A172 (cell line): ENCODE data around the gene ZNF467. TPM values are rescaled to one million over a fixed set of nuclear protein-coding genes. Genes with fewer than 3 reads are reported as not detected.

Experiments used
- DNase-seq: peaks from one replicate; pipeline ENCODE4 v3.0.0-alpha.2; 2015; ENCODE audit warnings: low spot score
- total RNA-seq: library from RNA; depleted of rRNA; stranded (reverse); fragments of >200 nt; shearing (Covaris generic); gene quantifications from 2 replicates; pipeline ENCODE4 v1.2.3, GENCODE V29; 2014

ZNF467 gene
- total RNA-seq, 1 experiment from 2014 or later: not detected

GRCh38 chr7:149728491-149729375 lies 44.7 kb downstream of the ZNF467 start:
- no peak for DNase-seq

DNA sequence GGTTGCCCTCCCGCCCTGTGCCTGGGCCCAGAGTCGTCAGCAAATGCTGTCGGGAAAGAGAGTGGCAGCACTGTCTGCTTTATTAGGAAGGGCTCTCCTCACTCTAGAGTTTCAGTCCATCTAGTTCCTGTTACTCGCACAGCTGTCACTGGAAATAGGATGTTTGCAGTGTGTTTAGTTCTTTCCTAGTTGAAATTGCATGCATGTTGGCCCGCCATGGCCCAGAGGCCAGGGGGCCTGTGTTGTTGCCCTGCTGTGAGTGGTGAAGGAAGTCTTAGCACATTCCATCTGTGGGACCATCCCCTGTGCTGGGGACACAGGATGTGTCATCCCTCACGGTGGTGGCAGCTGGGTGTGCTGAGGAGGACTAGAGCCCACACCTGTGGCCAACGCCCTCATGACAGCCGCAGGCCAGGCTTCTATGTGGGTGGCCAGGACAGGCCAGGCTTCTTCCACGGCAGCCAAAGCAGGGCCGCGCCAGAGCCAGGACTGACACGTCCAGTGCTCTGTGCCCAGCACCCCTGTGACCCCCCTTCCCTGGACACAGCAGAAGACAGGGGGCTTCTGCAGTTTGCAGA lies 45.4 kb downstream of the ZNF467 start:
- no peak for DNase-seq

DNA sequence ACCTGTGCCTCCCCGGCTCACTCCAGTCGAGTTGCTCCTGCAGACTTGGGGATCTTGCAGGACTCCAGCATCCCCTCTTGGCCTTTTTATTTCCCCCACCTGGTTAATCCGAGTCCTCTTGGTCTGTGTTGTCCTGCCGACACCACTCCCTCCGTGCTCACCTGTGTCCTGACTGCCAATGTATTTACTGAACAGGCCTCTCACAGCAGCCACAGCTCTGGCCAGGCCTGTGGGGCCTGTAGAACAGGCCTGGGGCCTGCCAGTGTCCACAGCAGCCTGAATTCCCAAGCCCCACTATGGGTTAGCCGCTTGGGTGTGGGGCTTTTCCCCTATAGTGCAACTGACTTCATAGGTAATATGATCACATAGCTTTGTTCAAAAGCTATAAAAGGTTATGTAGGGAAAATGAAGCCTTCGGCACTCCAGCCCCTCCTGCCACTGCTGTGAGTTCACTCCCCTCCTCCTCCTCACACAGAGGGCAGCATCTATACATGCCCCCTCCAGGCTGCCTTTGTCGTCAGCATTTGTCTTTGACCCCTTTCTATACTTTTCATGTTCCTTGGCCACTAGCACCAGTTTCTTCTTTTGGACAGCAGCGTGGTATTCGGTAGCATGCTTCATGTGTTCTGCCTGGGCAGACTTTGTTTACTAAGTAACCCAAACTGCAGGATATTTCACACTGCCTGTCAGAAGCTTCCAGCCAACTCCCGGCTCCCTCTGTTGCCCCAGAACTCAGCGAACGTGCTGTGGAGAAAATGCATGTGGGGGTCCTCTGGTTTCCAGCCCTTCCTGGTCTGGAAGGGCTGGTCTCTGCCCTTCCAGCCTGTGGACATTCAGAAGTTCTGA lies 46.1 kb downstream of the ZNF467 start:
- DNase-seq: no peak

- DNase-seq: no peak
Measured at GRCh38 chr7:149725916-149726315, 47.5 kb downstream of the ZNF467 start.

GRCh38 chr7:149725426-149725821 lies 48.0 kb downstream of the ZNF467 start:
- DNase-seq: no peak

- DNase-seq: no peak
Measured at GRCh38 chr7:149724661-149725425, 48.5 kb downstream of the ZNF467 start.

DNA sequence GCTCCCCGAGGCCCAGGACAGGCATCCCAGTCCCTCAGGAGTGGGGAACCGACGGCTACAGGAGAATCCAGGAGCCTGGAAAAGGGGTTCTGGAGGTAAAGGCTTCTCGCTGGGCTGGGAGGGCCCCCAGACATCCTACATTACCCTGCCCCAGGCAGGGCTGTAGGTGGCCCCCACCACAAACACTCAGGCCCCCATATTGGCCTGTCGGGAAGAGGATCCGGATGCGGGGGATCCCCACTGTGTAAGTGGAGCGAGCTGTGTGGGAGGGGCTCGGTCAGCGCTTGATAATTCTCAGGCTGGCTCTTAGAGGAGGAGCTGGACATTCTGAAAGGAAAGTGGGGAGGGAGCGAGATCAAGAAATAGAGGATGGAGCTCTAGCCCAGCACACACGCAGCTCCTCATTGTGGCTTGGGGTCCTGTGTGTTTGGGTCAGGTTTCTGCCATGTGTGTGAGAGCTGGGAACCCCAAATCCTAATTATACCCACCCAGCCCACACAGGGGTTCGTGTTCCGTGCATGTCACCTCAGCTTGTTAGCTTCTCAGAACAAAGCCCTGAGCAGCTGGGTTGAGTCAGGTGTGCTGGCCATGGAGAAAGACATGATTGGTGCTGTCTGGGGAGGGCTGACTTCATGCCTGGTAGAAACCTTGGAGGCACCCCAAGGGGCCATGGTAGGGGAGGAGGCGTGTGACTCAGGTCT lies 49.4 kb downstream of the ZNF467 start:
- no peak for DNase-seq

GRCh38 chr7:149723082-149723767 lies 50.2 kb downstream of the ZNF467 start:
- DNase-seq: no peak

DNA sequence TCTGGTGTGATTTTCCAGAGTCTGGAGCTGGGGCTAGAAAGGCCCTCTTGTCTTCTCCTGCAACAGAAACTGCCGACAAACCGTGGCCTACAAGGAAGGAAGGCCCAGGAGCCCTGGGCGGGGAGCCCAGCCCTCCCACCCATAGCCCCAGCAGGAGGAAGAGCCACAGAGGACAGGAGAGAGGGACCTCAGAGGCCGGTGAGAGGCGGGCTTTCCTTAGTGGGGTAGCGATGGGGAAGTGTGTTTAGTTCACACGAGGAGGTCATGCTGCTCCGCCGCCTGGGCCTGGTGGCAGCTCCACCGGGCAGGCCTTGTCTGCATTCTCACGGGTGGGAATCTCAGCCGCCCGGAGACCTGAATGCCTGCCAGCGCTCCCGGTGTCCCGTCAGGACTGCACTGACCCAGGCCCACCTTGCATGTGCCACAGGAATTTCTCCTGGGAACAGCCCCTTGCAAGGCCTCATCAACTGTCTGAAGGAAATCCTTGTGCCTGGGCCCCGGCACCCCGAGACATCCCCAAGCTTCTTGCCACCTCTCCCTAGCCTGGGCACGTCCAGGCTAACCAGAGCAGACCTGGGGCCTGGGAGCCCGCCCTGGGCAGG lies 50.9 kb downstream of the ZNF467 start:
- DNase-seq: no peak

GRCh38 chr7:149721084-149721601 lies 52.2 kb downstream of the ZNF467 start:
- DNase-seq: no peak

GRCh38 chr7:149720372-149721083 lies 52.9 kb downstream of the ZNF467 start:
- no peak for DNase-seq

- no peak for DNase-seq
Measured at GRCh38 chr7:149719912-149720335, 53.5 kb downstream of the ZNF467 start.

- DNase-seq: peak; percentile 59
Measured at GRCh38 chr7:149719050-149719899, 54.1 kb downstream of the ZNF467 start.

- DNase-seq: no peak
Measured at GRCh38 chr7:149718730-149719049, 54.7 kb downstream of the ZNF467 start.

DNA sequence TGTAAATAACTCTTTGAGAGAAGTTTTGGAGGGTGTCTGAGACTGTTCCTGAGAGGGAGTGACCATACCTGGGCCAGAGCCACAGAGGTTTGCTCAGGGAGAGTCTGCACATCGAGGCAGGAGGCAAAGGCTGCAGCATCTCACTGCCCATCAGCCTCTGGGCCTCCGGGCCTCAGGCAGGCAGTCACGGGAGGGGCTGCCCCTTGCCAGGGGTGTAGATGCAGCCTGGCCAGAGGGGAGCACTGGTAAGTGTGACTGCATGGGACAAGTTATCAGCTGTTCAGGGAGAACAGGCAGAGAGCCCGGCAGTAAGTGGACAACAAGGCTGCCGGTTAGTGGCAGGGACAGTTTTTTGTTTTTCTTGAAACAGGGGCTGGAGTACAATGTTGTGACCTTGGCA lies 55.9 kb downstream of the ZNF467 start:
- no peak for DNase-seq

GRCh38 chr7:149716932-149717307 lies 56.5 kb downstream of the ZNF467 start:
- DNase-seq: no peak

GRCh38 chr7:149716007-149716931 lies 57.1 kb downstream of the ZNF467 start:
- DNase-seq: no peak
